ENCODE results near the gene PLEKHG3. TPM values are rescaled to one million over a fixed set of nuclear protein-coding genes. Genes with fewer than 3 reads are reported as not detected.
A peak's percentile ranks its signal among the peaks of the same experiment; 100 is the strongest.

PLEKHG3 gene
- total and polyA plus RNA-seq, 7 donors, result 1.9 to 8.2 (median 5.2) TPM

GRCh38 chr14:64736271-64737169, 32.3 kb downstream of the PLEKHG3 start:
- H3K9me3 ChIP-seq, result no peaks in the 10 kb centered on the region
- TF ChIP-seq CTCF (IDR thresholded peaks at IDR 0.05), result no peak
- intact Hi-C loops (cut with DNase I), result no loop called here
- H3K27me3 ChIP-seq (ENCODE audit: insufficient read depth in 3 of 3, low read length in 2 of 3), result no peaks in the 10 kb centered on the region
- H3K36me3 ChIP-seq (ENCODE audit: insufficient read depth in 1 of 2, low read depth in 1 of 2), result peaks cover 0 to 17% of the 10 kb centered on the region in 2 donors
- H3K27ac ChIP-seq, result no peak overlapping the region
- WGBS, 3 donors, result 73 to 80% (median 78%) methylated on average over 28 of the region's 28 CpGs
- H3K4me1 ChIP-seq, result no peaks in the 10 kb centered on the region
- no peak overlapping the region for H3K4me3 ChIP-seq
- ATAC-seq, result peak; percentile 28 to 37 (median 32)
- peak in 1 of 2 donors; percentile 45 for DNase-seq

GRCh38 chr14:64737391-64738280, 33.4 kb downstream of the PLEKHG3 start:
- intact Hi-C loops (cut with DNase I), result no loop called here
- peak in 3 of 4 donors; percentile 2 to 13 (median 5) for ATAC-seq
- Histone ChIP-seq H3K27ac (no peak overlapping the region), H3K36me3 (ENCODE audit: insufficient read depth in 1 of 2, low read depth in 1 of 2) (peaks cover 0 to 18% of the 10 kb centered on the region in 2 donors), H3K27me3 (ENCODE audit: insufficient read depth in 3 of 3, low read length in 2 of 3) (no peaks in the 10 kb centered on the region), H3K4me1 (no peaks in the 10 kb centered on the region), H3K4me3 (no peak overlapping the region), H3K9me3 (no peaks in the 10 kb centered on the region)
- WGBS, 3 donors, result 75 to 90% (median 83%) methylated on average over 15 to 17 of the region's 17 CpGs
- no peak for TF ChIP-seq CTCF (IDR thresholded peaks at IDR 0.05)
- DNase-seq, result no peak

- H3K27ac ChIP-seq, result no peak overlapping the region
- no peaks in the 10 kb centered on the region for H3K4me1 ChIP-seq
- 80 to 89% (median 85%) methylated on average over 9 of the region's 9 CpGs for WGBS, 3 donors
- TF ChIP-seq CTCF (IDR thresholded peaks at IDR 0.05), result no peak
- H3K9me3 ChIP-seq, result no peaks in the 10 kb centered on the region
- intact Hi-C loops (cut with DNase I), result no loop called here
- DNase-seq (no peak), ATAC-seq (peak in 1 of 4 donors; percentile 1)
- peaks cover 0 to 23% of the 10 kb centered on the region in 2 donors for H3K36me3 ChIP-seq (ENCODE audit: insufficient read depth in 1 of 2, low read depth in 1 of 2)
- H3K27me3 ChIP-seq (ENCODE audit: insufficient read depth in 3 of 3, low read length in 2 of 3), result no peaks in the 10 kb centered on the region
- no peak overlapping the region for H3K4me3 ChIP-seq
These were observed 34.1 kb downstream of the PLEKHG3 start for GRCh38 chr14:64738281-64738804.

GRCh38 chr14:64741200-64741599, 37.0 kb downstream of the PLEKHG3 start:
- Histone ChIP-seq H3K4me1 (peaks cover 11% of the 10 kb centered on the region), H3K36me3 (ENCODE audit: insufficient read depth in 1 of 2, low read depth in 1 of 2) (peaks cover 0 to 24% of the 10 kb centered on the region in 2 donors), H3K9me3 (no peaks in the 10 kb centered on the region), H3K27me3 (ENCODE audit: insufficient read depth in 3 of 3, low read length in 2 of 3) (no peaks in the 10 kb centered on the region), H3K4me3 (no peak overlapping the region), H3K27ac (no peak overlapping the region)
- no peak for TF ChIP-seq CTCF (IDR thresholded peaks at IDR 0.05)
- DNase-seq (no peak), ATAC-seq (no peak)
- intact Hi-C loops (cut with DNase I), result no loop called here
- WGBS, 3 donors, result 95% methylated on average over 15 of the region's 15 CpGs
